Measurements from ENCODE around the gene CAMKV.
"Not testable (repeated sequence)": the region's sequence is repeated elsewhere in the genome, so short reads cannot be mapped to it uniquely, and the experiment has no call there.

CAMKV gene

GRCh38 chr3:49869525-49870126 is at the start of gene CAMKV:
Gene CAMKV, minus strand, starts transcription at chr3:49869906. Its CDS starts 7,518 bp downstream, at chr3:49862388.
- no peak for FAIRE-seq

GRCh38 chr3:49917806-49918590 is 48.3 kb upstream of the CAMKV start:
- not testable (repeated sequence) for DNase-seq (ENCODE audit: low spot score); FAIRE-seq

More at GRCh38 chr3:49869525-49870126, at the start of gene CAMKV:
- peak; percentile 58 for DNase-seq (ENCODE audit: low spot score)

- FAIRE-seq (no peak), DNase-seq (ENCODE audit: low spot score) (no peak)
Observed at GRCh38 chr3:49916686-49917085, 47.0 kb upstream of the CAMKV start.

GRCh38 chr3:49914906-49915305 is 45.2 kb upstream of the CAMKV start:
- FAIRE-seq (no peak), DNase-seq (ENCODE audit: low spot score) (no peak)

GRCh38 chr3:49912881-49913281 is 43.2 kb upstream of the CAMKV start:
- no peak for FAIRE-seq
- no peak for DNase-seq (ENCODE audit: low spot score)

GRCh38 chr3:49911611-49912010 is 41.9 kb upstream of the CAMKV start:
- DNase-seq (ENCODE audit: low spot score) (no peak), FAIRE-seq (no peak)

- no peak for DNase-seq (ENCODE audit: low spot score)
- no peak for FAIRE-seq
Observed at GRCh38 chr3:49911124-49911420, 41.4 kb upstream of the CAMKV start.

GRCh38 chr3:49910409-49911123 is 40.9 kb upstream of the CAMKV start:
- FAIRE-seq = no peak
- DNase-seq (ENCODE audit: low spot score) = no peak

- DNase-seq (ENCODE audit: low spot score) = no peak
- FAIRE-seq = no peak
Observed at GRCh38 chr3:49908373-49909199, 38.9 kb upstream of the CAMKV start.

- no peak for FAIRE-seq
- DNase-seq (ENCODE audit: low spot score) = peak; percentile 78
Observed at GRCh38 chr3:49906073-49906743, 36.5 kb upstream of the CAMKV start.

GRCh38 chr3:49904448-49904847 is 34.7 kb upstream of the CAMKV start:
- FAIRE-seq; DNase-seq (ENCODE audit: low spot score): not testable (repeated sequence)

GRCh38 chr3:49903451-49904424 is 34.0 kb upstream of the CAMKV start, which contains the start of gene MST1R:
Gene MST1R, minus strand, starts transcription at chr3:49903873. Its CDS starts 264 bp downstream, at chr3:49903609.
- DNase-seq (ENCODE audit: low spot score) = no peak
- no peak for FAIRE-seq

GRCh38 chr3:49902511-49903345 is 33.0 kb upstream of the CAMKV start:
- DNase-seq (ENCODE audit: low spot score) = no peak
- no peak for FAIRE-seq

GRCh38 chr3:49901366-49902339 is 31.9 kb upstream of the CAMKV start:
- no peak for DNase-seq (ENCODE audit: low spot score)

GRCh38 chr3:49900491-49901153 is 30.9 kb upstream of the CAMKV start:
- FAIRE-seq (no peak), DNase-seq (ENCODE audit: low spot score) (peak; percentile 88)

More at GRCh38 chr3:49901366-49902339, 31.9 kb upstream of the CAMKV start:
- no peak for FAIRE-seq

- FAIRE-seq (no peak), DNase-seq (ENCODE audit: low spot score) (no peak)
Observed at GRCh38 chr3:49899815-49900214, 30.1 kb upstream of the CAMKV start.

GRCh38 chr3:49898991-49899390 is 29.3 kb upstream of the CAMKV start:
- DNase-seq (ENCODE audit: low spot score) (no peak), FAIRE-seq (no peak)

Measured in urothelium cell line (cell line).